Right ventricle myocardium superior (tissue), 1 donor: ENCODE data around the gene CES1. TPM values are rescaled to one million over a fixed set of nuclear protein-coding genes. Genes with fewer than 3 reads are reported as not detected.
"Not testable (repeated sequence)": the region's sequence is repeated elsewhere in the genome, so short reads cannot be mapped to it uniquely, and the experiment has no call there.

Source experiments
- ATAC-seq: fragments of 200-7000 bp; cut with Tn5 transposase; one replicate; pipeline ENCODE4 v1.9.1; 2020; ENCODE audit warnings: mild to moderate bottlenecking; ENCODE audit not compliant: poor library complexity
- DNase-seq: peaks from one replicate; pipeline ENCODE4 v3.0.0-alpha.2; 2020
- intact Hi-C: fragments of 100-400 bp; cut with DNase I; formaldehyde crosslinking; loops from one replicate; pipeline ENCODE4 v1.11.2; 2022
- total RNA-seq: library from RNA; stranded (reverse); fragmentation: NEBNext Ultra II Directional; extraction: Animal tissue kit (Norgen Biotek cat#: 25700); gene quantifications from one replicate; pipeline ENCODE4 v1.2.1, GENCODE V29; 2021
- donor health status: DM: no; HTN: yes; CAD: no; lungs with severe emphysema.

CES1 gene
- total RNA-seq, 1 donor from 2014 or later: 33.2 TPM

DNA sequence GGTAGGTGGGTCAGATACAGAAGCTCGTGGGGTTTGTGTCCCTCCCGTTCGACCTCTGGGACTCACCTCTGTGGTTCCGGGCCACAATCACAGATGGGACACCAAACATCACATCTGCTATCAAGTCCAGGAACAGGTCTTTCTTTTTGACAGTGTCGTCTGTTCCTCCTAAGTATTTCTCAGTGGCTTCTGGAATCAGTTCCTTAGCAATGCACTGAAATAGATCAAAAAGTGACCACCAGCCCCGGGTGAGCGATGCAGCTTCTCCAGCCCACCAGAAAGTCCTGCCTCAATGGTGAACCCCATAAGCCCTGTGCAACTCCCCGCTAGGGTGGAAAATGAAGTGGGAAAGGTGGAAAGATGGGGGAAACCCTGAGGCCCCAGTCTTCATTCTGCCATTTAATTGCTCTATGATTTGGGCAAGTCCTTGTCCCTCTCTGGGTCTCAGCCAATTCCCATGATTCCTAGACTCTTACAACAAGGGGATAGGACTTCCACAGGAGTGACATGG, 22.4 kb downstream of the CES1 start:
- ATAC-seq: no peak
- DNase-seq: no peak

GRCh38 chr16:55809851-55810250, 23.0 kb downstream of the CES1 start:
- intact Hi-C loops: no loop called here
- no peak for ATAC-seq

More for the DNA sequence above, 22.4 kb downstream of the CES1 start:
- intact Hi-C loops: no loop called here

DNA sequence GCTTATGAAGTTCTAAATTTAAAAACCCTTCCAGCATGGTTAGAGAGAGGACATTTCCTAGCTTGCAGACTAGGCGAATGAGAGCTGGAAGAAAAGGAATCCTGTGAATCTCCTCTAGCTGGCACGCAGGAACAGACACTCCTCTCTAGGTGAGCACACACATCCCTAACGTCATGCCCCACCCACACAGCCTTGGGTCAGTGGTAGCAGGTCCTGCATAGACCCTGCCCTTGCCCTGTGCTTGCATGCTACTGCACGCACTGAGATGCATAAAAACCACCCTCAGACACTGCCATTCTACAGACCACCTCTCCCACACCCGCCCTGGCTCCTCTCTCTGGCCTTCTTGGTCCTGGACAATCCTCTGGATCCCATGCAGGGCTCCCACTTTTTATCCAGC, 23.5 kb downstream of the CES1 start:
- intact Hi-C loops: no loop called here
- ATAC-seq: no peak
- no peak for DNase-seq

More at GRCh38 chr16:55809851-55810250, 23.0 kb downstream of the CES1 start:
- no peak for DNase-seq

DNA sequence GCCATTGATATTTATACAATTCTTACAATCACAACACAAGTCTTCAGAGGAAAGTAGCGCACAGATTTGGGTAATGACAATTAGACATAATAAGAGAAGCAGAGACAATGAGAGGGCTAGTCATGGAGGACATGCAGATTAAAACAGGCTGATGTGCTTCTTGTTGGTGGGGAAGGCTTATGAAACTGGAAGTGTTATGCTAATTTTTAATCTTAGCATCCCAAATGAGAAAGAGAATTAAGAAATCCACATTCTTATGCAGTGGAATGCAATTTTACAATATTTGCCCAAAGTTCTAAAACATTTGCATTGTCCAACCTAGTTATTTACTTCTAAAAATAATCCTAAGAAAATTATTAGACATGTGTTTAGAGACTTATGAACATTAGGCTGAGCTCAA, 24.6 kb downstream of the CES1 start:
- intact Hi-C loops, ATAC-seq: not testable (repeated sequence)

DNA sequence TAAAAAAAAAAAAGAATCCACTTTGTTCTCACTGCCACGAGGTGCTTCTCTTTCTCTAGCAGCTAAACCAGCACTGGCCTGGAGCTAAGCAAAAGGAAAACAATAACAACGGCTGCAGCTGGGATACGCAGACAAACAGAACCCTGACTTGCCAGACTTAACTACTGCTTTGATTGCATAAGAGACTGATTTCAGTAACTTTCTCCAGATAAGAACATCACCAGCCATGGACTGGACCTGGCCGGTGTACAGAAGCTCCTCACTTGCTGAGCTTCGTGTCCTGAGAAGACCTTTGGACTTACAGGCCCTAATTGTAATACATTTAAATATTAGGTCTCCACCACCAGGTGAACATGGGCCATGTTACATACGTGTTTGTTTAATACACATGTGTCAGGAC, 27.8 kb downstream of the CES1 start:
- DNase-seq, intact Hi-C loops: not testable (repeated sequence)
- ATAC-seq: peak; percentile 79

More for the DNA sequence above, 24.6 kb downstream of the CES1 start:
- not testable (repeated sequence) for DNase-seq

GRCh38 chr16:55803681-55804080, 29.2 kb downstream of the CES1 start:
- ATAC-seq, intact Hi-C loops, DNase-seq: not testable (repeated sequence)

GRCh38 chr16:55792934-55793374, 39.9 kb downstream of the CES1 start:
- DNase-seq, intact Hi-C loops, ATAC-seq: not testable (repeated sequence)

DNA sequence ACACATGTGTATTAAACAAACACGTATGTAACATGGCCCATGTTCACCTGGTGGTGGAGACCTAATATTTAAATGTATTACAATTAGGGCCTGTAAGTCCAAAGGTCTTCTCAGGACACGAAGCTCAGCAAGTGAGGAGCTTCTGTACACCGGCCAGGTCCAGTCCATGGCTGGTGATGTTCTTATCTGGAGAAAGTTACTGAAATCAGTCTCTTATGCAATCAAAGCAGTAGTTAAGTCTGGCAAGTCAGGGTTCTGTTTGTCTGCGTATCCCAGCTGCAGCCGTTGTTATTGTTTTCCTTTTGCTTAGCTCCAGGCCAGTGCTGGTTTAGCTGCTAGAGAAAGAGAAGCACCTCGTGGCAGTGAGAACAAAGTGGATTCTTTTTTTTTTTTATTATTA, 41.4 kb downstream of the CES1 start:
- DNase-seq, intact Hi-C loops: not testable (repeated sequence)
- peak; percentile 81 for ATAC-seq

GRCh38 chr16:55790240-55790639, 42.7 kb downstream of the CES1 start:
- DNase-seq, intact Hi-C loops: not testable (repeated sequence)
- peak; percentile 51 for ATAC-seq

DNA sequence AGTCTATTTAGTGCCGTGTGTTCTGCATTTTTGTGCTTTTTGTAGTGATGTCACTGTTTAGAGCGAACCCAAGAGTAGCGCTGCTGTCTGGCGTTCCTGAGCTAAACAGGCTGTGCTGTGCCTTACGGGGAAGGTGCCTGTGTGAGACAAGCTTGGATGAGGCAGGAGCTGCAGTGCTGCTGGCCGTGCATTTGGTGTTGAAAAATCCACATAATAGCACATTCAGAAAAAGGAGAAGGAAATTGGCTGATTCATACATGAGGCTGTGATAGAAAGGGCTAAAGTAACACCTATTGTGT, 50.2 kb downstream of the CES1 start:
- DNase-seq, ATAC-seq, intact Hi-C loops: not testable (repeated sequence)

DNA sequence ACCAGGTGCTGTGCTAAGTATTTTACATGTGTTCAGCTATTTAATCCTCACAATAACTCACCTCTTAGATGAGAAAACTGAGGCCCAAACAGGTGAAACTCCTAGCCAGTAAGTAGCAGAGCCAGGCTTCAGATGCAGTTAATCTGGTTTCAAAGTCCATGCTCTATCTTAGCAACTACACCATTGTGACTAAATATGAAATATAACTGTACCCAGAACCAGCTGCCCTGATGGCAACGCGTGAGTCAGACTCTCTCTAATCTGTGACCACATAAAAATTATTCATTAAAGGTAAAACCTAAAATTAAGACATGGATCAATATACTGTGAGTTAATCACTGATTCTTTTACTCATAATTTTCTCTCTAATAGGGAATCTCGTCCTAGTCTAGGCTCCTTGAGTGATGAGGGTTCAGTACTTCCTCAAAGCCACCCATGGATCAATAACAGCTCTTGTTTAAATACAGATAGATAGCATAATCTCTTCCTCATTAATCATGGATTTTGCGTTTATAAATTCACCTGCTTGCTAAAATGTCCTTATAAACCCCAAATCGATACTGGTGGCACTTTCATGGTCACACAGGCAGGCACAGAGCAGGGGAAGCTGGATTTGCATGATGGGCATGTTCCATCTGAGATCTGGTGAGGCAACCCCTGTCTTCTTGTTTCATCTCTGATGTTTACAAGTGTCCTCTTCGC, 50.7 kb downstream of the CES1 start:
- intact Hi-C loops, ATAC-seq, DNase-seq: not testable (repeated sequence)

DNA sequence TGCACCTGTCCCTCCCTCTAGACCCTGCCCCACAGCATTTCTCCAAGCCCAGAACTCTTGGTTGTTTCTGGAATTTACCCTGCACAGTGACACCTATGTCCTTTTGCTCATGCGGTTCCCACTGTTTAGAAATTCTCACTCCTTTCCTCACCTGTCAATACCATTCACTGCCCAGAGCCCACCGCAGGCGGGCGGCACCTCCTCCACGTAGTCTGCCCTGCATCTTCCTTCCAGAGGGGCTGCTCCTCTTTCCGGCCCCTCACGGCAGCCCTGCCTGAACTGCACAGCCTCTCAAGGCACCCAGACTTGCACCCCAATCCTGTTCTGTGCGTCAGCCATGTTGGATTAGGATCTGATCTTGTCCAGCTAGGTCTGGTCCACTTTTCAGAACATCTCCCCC, 51.4 kb downstream of the CES1 start:
- intact Hi-C loops, ATAC-seq, DNase-seq: not testable (repeated sequence)

GRCh38 chr16:55780095-55780407, 52.8 kb downstream of the CES1 start:
- DNase-seq, ATAC-seq, intact Hi-C loops: not testable (repeated sequence)

DNA sequence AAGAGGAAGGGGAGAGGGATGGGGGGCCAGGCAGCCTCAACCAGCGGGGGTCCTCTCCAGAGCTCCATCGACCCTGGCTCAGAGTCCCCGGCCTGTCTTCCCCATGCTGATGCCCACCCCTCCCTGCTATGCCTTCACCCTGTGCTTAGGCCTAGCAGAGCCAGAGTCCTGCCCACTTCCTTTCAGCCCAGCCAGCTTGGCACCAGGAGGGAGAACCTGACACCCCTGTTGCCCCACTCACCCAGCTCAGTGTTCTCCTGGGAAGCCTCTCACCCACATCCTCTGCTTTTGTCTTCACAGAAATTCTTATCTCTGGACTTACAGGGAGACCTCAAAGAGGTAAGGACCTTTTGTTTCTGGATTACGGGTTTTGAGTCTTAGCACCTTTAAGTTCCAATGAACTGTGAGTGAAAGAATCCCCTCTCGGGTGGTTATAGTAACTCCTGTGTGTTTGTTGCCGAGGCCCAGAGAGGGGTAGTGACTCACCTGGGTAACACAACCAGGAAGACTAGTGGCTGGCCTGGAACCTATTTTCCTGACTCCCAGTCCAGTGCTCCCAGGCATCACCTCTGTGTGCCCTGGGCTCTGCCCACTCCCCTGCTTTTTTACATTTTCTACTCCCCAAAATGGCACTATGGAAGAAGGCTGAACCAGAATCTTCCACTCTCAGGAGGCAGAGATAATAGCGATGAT, 53.3 kb downstream of the CES1 start:
- ATAC-seq: no peak
- intact Hi-C loops: no loop called here
- no peak for DNase-seq

- intact Hi-C loops: no loop called here
- DNase-seq (no peak), ATAC-seq (no peak)
These were observed 54.1 kb downstream of the CES1 start for GRCh38 chr16:55778757-55779156.

DNA sequence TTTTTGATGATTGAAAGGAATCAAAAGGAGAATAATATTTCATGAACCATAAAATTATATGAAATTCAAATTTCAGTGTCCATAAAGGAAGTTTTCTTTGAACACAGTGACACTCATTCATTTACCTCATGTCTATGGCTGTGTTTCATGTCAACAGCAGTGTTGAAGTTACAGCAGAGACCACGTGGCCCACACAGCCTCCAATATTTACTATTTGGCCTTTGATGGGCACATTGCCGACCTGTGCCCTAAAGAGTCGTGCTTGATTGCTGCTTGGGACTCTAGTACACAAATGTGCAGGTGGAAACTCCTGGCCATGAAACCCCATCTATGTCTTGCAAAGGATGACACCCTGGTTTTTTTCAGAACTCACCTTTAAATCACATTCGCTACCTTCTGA, 57.0 kb downstream of the CES1 start:
- intact Hi-C loops: no loop called here
- no peak for ATAC-seq
- no peak for DNase-seq

- intact Hi-C loops: no loop called here
- no peak for DNase-seq
- ATAC-seq: no peak
These were observed 58.9 kb downstream of the CES1 start for GRCh38 chr16:55773859-55774549.

GRCh38 chr16:55765161-55765560, 67.7 kb downstream of the CES1 start:
- intact Hi-C loops: no loop called here
- ATAC-seq: no peak
- DNase-seq: no peak

DNA sequence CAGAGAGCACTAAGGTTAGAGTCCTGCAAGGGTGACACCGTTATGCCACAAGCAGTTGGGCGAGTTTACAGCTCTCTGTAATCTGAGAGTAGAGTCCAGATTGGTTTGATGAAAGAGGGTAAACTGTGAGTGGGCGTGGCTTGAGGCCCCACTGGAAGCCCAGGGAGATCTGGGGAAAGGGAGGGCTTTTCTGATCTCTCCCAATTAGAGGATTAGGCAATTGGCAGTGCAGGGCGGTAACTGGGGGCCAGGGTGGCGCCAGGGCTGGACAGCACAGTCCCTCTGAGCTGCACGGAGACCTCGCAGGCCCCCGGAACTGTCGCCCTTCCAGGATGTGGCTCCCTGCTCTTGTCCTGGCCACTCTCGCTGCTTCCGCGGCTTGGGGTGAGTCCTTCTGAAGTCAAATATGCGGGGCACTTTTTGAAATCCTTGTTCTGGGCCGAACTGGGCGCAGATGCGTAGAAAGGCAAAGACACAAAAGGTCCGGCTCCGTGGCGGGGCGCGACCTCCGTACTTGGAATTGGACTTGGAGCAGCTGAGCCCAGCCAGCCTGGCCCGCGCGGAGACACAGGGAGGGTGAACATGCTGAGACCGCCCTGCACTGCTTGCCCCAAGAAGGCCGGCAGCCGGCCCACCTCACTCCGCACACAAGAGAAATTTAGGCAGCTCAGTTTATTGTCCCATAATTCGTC, 72.4 kb downstream of the CES1 start:
- peak; percentile 83 for ATAC-seq

More for the DNA sequence above, 72.4 kb downstream of the CES1 start:
- intact Hi-C loops: no loop called here
- peak; percentile 80 for DNase-seq
